Loucy (cell line): Measurements from ENCODE around the gene TECTA.

Experiments
- EZH2phosphoT487 ChIP-seq: fragments of 200-600 bp; IDR thresholded peaks from 2 replicates; pipeline ENCODE4 v1.6.1; 2018; ENCODE audit warnings: antibody characterized with exemption, mild to moderate bottlenecking, moderate library complexity, borderline replicate concordance
- TF ChIP-seq, protein P1 (sequence below): fragments of 200-600 bp; sonication (generic); conservative IDR thresholded peaks from 2 replicates; pipeline ENCODE4 v1.5.1; 2014; ENCODE audit warnings: mild to moderate bottlenecking, antibody characterized with exemption, low read length

DNA sequence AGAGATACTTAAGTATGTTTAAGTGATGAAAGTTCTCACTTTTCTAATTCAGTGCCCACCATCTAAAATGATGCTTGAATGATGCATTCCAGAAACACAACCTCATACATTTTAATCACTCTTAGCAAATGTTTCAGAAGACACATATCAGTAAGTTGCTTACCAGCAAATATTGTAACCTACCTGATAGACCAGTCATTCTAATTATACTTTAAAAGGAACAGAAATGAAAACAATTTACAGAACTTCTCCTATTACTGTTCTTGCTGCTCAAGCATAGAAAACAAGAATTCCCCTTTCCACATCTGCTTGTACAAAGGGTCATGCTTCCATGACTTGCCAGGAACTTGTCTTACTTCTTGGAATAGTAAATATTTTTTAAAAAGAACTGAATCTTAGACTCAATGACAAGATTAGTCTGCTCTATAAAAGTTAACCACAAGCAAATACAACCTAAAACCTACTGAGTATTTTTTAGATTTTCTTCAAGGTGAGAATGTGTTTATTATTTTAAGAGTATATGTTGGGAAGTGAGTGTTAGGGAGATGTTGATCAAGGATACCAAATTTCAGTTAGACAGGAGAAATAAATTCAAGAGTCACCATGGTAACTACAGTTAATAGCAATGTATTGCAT is 109.5 kb downstream of the TECTA start:
- TF ChIP-seq, protein P1, sequence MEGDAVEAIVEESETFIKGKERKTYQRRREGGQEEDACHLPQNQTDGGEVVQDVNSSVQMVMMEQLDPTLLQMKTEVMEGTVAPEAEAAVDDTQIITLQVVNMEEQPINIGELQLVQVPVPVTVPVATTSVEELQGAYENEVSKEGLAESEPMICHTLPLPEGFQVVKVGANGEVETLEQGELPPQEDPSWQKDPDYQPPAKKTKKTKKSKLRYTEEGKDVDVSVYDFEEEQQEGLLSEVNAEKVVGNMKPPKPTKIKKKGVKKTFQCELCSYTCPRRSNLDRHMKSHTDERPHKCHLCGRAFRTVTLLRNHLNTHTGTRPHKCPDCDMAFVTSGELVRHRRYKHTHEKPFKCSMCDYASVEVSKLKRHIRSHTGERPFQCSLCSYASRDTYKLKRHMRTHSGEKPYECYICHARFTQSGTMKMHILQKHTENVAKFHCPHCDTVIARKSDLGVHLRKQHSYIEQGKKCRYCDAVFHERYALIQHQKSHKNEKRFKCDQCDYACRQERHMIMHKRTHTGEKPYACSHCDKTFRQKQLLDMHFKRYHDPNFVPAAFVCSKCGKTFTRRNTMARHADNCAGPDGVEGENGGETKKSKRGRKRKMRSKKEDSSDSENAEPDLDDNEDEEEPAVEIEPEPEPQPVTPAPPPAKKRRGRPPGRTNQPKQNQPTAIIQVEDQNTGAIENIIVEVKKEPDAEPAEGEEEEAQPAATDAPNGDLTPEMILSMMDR, result no peak
- TF ChIP-seq EZH2phosphoT487, result no peak
